ENCODE data around the gene TRPM2. TPM values are rescaled to one million over a fixed set of nuclear protein-coding genes. Genes with fewer than 3 reads are reported as not detected.
"Not testable (repeated sequence)": the region's sequence is repeated elsewhere in the genome, so short reads cannot be mapped to it uniquely, and the experiment has no call there.

TRPM2 gene
- polyA plus RNA-seq, 1 donor = 1.5 TPM

- DNase-seq (ENCODE audit: low read depth) = no peak
Measured at GRCh38 chr21:44354775-44355771, 1.7 kb downstream of the TRPM2 start.

- no peak for DNase-seq (ENCODE audit: low read depth)
Measured at GRCh38 chr21:44356160-44356559, 2.7 kb downstream of the TRPM2 start.

GRCh38 chr21:44356636-44357035 is 3.2 kb downstream of the TRPM2 start:
- no peak for DNase-seq (ENCODE audit: low read depth)

- no peak for DNase-seq (ENCODE audit: low read depth)
Measured at GRCh38 chr21:44357064-44357837, 3.8 kb downstream of the TRPM2 start.

- DNase-seq (ENCODE audit: low read depth) = no peak
Measured at GRCh38 chr21:44359396-44359795, 6.0 kb downstream of the TRPM2 start.

- no peak for DNase-seq (ENCODE audit: low read depth)
Measured at GRCh38 chr21:44360159-44360558, 6.7 kb downstream of the TRPM2 start.

- DNase-seq (ENCODE audit: low read depth) = not testable (repeated sequence)
Measured at GRCh38 chr21:44361903-44362302, 8.5 kb downstream of the TRPM2 start.

- DNase-seq (ENCODE audit: low read depth) = no peak
Measured at GRCh38 chr21:44363278-44363677, 9.9 kb downstream of the TRPM2 start.

GRCh38 chr21:44364151-44365053 is 11.0 kb downstream of the TRPM2 start:
- no peak for DNase-seq (ENCODE audit: low read depth)

GRCh38 chr21:44365251-44365966 is 12.0 kb downstream of the TRPM2 start:
- DNase-seq (ENCODE audit: low read depth) = no peak

- no peak for DNase-seq (ENCODE audit: low read depth)
Measured at GRCh38 chr21:44365967-44366585, 12.7 kb downstream of the TRPM2 start.

GRCh38 chr21:44366586-44367211 is 13.3 kb downstream of the TRPM2 start:
- DNase-seq (ENCODE audit: low read depth) = no peak

- no peak for DNase-seq (ENCODE audit: low read depth)
Measured at GRCh38 chr21:44368711-44369446, 15.5 kb downstream of the TRPM2 start.

- no peak for DNase-seq (ENCODE audit: low read depth)
Measured at GRCh38 chr21:44370027-44370735, 16.8 kb downstream of the TRPM2 start.

- no peak for DNase-seq (ENCODE audit: low read depth)
Measured at GRCh38 chr21:44370786-44371410, 17.5 kb downstream of the TRPM2 start.

GRCh38 chr21:44371596-44371995 is 18.2 kb downstream of the TRPM2 start:
- no peak for DNase-seq (ENCODE audit: low read depth)

- no peak for DNase-seq (ENCODE audit: low read depth)
Measured at GRCh38 chr21:44372616-44373015, 19.2 kb downstream of the TRPM2 start.
